HEK293 (cell line): ENCODE data around the gene WDFY3.

Source experiments
- TCF7L2 ChIP-seq: IDR thresholded peaks from 2 replicates; pipeline ENCODE4 v1.6.1; 2011; ENCODE audit warnings: low read depth, mild to moderate bottlenecking, inconsistent platforms, low read length, moderate library complexity, borderline replicate concordance
- ZFP41 ChIP-seq: fragments of 450-650 bp; formaldehyde crosslinking; IDR thresholded peaks from 2 replicates; pipeline ENCODE4 v1.5.1; 2016; ENCODE audit warnings: missing biosample characterization, missing genetic modification characterization, borderline replicate concordance
- ZNF114 ChIP-seq: fragments of 450-650 bp; formaldehyde crosslinking; IDR thresholded peaks from 2 replicates; pipeline ENCODE4 v1.5.0; 2017; ENCODE audit warnings: missing biosample characterization, missing genetic modification characterization
- ZNF169 ChIP-seq: fragments of 450-650 bp; formaldehyde crosslinking; IDR thresholded peaks from 2 replicates; pipeline ENCODE4 v1.5.1; 2016; ENCODE audit warnings: missing biosample characterization, missing genetic modification characterization
- ZNF211 ChIP-seq: fragments of 450-650 bp; formaldehyde crosslinking; IDR thresholded peaks from 2 replicates; pipeline ENCODE4 v1.5.1; 2016; ENCODE audit warnings: low read depth, missing biosample characterization, missing genetic modification characterization
- ZNF335 ChIP-seq: fragments of 450-650 bp; formaldehyde crosslinking; conservative IDR thresholded peaks from 2 replicates; pipeline ENCODE4 v1.5.1; 2016; ENCODE audit warnings: missing biosample characterization, missing genetic modification characterization
- ZNF660 ChIP-seq: fragments of 450-650 bp; IDR thresholded peaks from 2 replicates; pipeline ENCODE4 v1.5.1; 2018; ENCODE audit warnings: missing biosample characterization, mild to moderate bottlenecking, missing genetic modification characterization

DNA sequence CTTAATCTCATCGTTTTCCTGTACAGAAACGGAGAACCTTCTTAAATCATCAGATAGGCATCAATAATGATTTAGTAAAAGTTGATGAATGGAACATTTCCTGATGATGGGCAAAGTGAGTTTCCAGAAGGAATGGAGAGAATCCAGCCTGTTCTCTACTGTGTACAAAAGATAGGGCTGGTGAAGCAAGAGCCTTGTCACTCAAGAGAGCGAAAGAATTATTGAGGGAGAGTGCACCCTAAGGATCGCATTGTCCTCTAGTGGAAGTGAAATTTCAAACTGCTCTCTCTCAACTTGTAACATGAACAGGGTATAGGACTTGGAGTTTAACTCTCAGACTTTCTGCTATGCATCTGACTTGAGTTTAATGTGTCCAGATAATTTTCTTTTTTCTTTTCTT lies 314.0 kb downstream of the WDFY3 start:
- TF ChIP-seq ZFP41 (tag by site-specific recombination), result no peak
- TF ChIP-seq TCF7L2, result no peak
- TF ChIP-seq ZNF335 (tag by site-specific recombination), result no peak
- no peak for TF ChIP-seq ZNF660 (tag by site-specific recombination)
- TF ChIP-seq ZNF169 (tag by site-specific recombination), result no peak
- no peak for TF ChIP-seq ZNF211 (tag by site-specific recombination)
- TF ChIP-seq ZNF114 (tag by site-specific recombination), result no peak
